IPS DF 4.7 (cell line): ENCODE data around the gene KIF1B.
"Not testable (repeated sequence)": the region's sequence is repeated elsewhere in the genome, so short reads cannot be mapped to it uniquely, and the experiment has no call there.

Source experiments
- DNase-seq: peaks from one replicate; pipeline ENCODE4 v3.0.0-alpha.2; 2013; ENCODE audit warnings: low spot score; ENCODE audit errors: extremely low read depth

KIF1B gene

DNA sequence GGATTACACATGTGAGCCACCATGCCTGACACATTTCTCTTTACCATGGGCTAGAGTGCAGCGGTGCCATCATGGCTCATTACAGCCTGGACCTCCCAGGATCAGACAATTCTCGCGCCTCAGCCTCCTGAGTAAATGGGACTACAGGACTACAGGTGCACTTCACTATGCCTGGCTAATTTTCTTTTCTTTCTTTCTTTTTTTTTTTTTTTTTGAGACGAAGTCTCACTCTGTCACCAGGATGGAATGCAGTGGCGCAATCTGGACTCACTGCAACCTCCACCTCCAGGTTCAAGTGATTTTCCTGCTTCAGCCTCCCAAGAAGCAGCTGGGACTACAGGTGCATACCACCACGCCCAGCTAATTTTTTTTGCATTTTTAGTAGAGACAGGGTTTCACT is 14.8 kb upstream of the KIF1B start:
- DNase-seq, result no peak

DNA sequence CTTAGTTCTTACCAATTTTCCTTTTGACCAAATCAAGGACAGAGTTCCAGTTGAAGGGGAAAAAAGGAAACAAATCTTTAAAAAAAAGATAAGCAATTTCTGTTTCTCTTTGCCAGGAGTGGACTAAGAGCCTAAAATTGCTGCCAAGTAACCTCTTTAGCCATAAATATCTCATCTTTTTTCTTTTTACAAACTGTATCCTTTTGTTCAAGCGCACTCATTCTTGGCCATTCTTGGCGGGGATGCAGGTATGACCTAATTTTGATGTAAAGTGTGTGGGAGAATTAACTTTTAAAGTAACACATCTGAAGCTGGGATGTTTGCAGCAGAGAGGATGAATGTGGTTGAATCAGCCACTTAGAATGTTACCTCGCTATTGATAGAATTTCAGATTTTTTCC is 13.4 kb upstream of the KIF1B start:
- DNase-seq, result no peak

DNA sequence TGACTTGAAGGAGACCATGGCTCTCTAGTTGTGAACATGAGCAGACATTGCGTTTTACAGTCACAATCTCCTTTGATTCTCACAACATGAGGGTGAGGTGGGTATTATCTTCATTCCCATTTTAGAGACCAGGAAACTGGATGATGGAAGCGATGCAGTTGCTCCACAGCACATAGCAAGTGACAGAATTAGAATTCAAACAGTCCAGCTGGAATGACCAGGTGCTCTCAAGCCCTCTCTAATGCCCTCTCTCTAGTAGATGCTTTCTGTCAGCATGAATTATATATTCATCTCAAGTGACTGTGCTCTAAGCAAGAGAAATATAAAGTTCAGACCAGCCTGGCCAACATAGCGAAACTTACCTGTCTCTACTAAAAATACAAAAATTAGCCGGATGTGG is 9.8 kb upstream of the KIF1B start:
- no peak for DNase-seq

DNA sequence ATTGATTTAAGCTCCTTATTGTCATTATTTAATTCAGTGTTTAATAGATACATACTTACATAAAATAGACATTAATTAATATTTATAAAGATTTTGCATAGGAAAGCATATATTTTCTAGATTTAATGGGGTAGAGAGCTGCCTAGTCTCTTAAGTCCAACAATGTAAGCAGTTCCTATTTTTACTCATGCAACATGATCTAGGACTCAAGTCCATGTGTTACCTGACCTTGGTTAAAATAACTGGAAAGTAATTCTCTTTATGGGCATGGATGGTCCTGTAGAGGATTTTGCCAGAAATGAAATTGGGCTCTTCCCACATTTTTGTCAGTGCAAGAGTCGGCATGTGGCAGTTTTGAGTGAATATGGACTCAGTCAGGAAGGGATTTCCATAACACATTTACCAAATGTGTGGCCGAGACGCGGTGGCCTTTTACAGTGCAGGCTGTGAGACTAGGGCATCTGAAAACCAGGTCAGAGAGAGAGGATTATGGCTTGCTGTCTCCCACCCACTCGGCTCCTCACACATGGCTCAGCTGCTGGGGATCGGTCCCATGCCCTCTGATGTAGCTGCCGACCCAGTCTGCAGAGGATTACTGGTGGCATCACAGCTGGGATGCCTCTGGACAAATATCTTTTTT is 6.2 kb upstream of the KIF1B start:
- no peak for DNase-seq

DNA sequence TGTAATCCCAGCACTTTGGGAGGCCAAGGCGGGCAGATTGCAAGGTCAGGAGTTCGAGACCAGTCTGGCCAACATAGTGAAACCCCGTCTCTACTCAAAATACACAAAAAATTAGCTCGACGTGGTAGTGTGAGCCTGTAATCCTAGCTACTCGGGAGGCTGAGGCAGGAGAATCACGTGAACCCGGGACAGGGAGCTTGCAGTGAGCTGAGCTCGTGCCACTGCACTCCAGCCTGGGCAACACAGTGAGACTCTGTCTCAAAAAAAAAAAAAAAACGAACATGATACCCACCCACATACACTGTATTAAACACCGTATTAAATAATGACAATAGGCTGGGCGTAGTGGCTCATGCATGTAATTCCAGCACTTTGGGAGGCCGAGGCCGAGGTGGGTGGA is 5.2 kb upstream of the KIF1B start:
- not testable (repeated sequence) for DNase-seq

DNA sequence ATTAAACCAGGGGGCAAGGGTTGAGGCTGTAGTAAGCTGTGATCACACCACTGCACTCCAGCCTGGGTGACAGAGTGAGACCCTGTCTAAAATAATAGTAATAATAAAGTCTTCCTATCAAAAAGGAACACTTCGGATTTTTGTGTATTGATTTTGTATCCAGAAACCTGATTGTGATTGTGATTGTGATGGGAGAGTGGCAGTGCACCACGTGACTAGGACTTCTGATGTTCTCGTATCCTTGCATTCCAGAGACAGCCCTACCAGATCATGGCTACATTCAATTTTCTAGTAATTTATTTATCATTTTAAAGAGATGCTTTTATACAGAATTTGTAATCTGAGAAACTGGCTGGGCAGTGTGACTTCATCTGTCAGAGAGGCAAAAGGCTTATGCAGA is 2.6 kb upstream of the KIF1B start:
- DNase-seq, result no peak

DNA sequence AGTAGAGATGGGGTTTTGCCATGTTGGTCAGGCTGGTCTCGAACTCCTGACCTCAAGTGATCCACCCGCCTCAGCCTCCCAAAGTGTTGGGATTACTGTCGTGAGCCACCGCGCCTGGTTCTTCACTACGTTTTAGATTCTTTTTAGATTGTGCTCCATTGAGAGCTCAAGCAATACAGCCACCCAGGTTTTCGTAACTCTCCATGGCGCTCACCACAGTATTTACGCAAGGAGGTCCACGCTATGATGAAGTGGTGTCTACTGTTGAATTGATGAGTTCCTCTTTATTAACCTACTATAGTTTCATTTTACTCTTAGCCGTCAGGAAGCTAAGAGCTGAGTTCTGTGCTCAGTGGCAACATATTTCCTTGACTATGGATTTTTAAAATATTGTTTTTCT is 1.8 kb upstream of the KIF1B start:
- no peak for DNase-seq

DNA sequence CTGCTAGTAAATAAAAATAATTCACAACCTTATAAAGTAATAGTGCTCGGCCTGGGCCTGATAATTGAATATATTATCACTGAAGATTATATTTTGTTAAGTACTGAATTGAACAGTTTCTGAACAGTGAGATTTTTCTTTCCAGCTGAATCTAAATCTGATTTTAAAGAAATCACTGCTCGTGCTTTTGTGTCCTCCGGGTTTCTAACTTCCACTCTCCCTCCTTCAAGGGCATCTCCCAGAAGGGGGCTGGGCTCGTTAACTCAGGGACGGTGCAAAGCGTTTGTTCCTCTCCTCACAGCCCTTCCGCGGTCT is 823 bp upstream of the KIF1B start:
- DNase-seq, result no peak

DNA sequence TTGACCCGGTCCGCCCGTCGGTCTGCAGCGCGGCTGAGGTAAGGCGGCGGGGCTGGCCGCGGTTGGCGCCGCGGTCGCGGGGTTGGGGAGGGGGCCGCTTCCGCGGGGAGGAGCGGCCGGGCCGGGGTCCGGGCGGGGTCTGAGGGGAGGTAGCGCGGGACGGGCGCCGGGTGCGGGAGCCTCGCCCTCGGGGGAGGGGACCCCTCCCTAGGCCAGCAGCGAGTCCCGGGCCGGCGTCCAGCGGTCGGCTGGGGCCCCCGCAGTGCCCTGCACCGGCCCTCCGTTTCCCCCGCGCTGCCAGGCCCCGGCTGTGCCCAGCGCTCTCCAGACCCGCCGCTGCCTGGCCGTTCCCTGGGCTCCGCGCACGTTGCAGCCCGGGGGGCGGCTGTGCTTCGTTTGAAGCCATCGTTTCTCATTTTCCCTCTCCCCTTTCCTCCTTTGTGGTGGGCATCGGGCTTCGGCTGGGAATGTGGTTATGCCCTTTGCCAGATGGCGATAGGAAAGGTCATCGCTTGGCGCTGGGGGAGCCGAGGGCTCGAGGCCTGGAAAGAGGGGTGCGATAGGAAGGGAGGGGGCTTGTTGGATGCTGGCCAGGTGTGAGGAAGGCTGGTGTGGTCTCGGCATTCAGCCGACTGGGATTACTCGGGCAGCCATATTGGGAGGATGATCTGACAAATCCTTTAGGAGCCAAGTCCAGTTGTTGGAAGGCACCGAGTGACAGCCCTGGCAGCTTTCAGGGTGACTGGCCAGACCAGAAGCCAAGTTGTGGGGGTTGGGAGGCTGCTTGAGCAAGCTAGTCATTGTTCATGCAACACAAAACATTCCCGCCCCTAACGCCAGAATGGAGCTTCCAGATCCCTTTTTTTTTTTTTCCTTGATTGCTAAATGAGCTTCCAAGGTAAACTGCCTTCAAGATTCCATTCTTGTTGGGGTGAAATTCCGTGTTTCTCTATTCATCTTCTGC is 753 bp downstream of the KIF1B start:
- peak; percentile 14 for DNase-seq

DNA sequence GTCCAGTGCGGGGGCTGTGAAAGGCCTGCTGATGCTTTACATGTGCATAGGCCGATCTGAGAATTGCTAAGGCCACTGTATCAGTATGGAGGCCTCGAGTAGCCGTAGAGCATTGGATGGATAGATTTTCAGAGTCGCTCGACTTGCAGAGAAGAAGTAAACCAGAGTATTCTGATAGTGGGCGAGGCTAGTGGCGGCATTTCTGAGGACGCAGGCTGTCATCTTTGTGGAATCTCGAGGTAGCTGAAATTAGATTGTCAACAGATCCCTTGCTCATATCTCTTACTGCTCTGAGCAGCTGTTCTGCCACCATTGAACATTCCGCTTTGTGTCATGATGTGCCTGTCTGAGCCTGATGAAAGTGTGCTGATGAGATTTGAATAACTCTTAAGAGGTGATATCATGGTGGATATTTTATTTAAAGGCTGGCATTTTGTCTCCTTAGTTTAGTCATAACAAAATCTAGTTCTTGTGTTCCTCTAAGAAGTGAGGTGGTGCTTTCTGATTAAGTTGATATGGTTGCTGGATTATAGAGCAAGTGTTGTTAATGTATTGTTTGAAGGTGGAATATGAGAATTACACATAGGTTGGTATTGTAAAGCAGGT is 1.5 kb downstream of the KIF1B start:
- DNase-seq, result no peak

DNA sequence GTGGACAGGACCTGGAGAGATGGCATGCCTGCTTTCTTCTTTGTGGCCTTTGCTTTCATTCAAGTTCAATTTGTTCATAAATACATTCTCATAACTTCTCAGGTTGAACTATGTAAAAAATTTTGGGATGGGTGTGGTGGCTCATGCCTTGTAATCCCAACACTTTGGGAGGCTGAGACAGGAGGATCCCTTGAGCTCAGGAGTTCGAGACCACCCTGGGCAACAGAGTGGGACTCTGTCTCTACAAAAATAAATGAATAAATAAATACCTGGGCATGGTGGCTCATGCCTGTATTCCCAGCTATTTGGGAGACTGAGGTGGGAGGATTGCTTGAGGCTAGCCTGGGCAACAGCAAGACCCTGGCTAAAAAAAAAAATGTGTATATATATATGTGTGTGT is 2.1 kb downstream of the KIF1B start:
- no peak for DNase-seq

DNA sequence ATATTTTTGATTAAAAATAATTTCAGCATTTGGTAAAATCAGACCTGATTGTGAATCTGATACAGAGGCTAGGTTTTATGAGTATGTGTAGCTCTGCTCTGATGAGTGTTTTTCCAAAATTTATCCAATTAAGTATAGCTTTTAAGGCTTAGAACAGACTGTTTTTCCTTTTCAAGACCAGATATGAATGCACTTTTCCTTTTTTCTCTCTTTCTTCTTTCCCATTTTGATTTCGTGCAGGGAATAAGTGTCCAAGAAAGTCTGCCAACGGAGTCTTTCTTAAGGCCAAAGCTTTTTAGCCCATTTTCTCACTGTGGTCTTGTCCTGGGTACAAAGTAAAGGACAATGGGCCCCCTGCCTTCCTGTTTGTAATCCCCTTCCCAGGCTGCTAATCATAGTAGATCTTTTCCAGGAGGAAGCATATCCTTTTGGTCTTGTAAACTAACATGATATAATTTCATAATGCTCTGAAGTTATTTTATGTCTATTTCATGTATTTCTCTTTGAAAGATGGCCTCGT is 2.9 kb downstream of the KIF1B start:
- DNase-seq, result no peak

DNA sequence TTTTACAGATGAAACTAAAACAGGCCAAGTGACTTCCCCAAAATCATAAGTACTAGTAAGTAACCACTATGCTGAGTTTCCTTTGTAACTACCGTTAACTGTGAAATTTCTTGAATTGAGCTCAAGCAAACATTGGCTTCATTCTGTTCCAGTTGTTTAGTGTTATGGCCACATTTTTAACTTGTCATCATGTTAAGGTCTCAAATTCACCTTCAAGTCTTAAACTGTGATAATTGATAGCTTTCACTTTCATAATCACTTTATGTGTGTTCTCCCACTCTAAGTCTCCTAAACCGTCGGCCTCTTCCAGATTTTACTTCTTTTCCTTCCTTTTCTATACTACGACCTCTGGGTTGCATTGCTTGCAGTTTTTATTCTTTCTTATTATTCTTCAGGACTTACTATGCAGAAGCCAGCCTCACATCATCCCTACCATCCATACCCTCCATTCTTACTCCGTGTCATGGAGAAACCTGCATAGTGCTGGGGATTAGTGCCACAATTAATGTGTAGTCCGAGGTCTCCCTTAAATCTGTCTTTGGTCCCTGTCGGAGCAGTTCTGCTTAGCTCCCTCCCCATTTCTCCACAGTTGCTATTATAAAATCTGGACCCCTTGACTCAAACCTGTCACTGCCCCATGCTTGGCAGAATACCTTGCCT is 5.8 kb downstream of the KIF1B start:
- DNase-seq, result no peak

DNA sequence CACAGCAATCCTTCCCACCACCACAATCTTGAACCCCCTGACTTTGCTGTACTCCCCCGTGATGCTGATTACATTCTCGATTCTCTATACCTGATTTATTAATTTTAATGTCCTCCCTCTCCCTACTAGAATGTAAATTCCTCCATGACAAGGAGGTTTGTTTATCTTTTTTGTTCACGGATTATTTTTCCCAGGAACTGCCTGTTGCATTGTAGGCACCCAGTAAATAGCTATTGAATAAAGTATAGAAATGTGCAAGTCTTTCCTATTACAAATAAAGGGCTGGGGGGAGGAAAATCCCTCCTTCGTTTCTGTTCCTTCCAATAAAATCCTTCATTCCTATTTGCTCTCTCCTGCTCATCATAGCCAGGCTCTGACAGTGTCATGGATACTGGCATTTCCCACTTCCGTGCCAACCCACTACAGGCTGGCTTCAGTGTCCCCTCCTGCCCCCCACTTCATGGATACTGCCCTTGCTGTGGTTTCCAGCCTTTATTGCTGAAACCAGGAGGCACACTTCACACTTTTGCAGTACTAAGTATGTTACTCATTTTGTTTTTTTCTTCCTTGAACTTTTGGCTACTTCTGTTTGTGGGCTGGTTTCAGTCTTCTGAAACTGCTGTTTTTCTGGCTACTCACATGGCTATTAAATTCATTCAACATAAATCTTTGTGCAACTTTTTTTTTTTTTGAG is 7.5 kb downstream of the KIF1B start:
- no peak for DNase-seq

DNA sequence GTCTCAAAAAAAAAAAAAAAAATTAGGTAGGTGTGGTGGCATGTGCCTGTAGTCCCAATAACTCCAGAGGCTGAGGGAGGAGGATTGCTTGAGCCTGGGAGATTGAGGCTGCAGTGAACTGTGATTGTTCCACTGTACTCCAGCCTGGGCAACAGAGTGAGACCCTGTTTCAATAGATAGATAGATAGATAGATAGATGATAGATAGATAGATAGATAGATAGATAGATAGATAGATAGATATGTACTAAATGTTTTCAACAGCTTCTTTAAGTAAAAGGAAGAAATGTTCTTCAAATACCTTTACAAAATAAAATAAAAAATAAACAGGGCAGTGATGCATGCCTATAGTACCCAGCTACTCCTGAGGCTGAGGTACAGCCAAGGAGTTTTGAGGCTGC is 9.8 kb downstream of the KIF1B start:
- no peak for DNase-seq

DNA sequence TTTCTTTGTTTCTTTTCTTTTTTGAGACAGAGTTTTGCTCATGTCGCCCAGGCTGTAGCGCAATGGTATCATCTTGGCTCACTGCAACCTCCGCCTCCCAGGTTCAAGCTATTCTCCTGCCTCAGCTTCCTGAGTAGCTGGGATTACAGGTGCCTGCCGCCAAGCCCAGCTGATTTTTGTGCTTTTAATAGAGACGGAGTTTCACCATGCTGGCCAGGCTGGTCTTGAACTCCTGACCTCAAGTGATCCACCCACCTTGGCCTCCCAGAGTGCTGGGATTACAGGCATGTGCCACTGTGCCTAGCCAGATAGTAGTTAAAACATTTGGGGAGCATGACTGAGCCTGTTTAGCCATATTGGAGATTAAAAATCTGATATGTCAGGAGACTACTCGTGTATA is 10.3 kb downstream of the KIF1B start:
- not testable (repeated sequence) for DNase-seq

DNA sequence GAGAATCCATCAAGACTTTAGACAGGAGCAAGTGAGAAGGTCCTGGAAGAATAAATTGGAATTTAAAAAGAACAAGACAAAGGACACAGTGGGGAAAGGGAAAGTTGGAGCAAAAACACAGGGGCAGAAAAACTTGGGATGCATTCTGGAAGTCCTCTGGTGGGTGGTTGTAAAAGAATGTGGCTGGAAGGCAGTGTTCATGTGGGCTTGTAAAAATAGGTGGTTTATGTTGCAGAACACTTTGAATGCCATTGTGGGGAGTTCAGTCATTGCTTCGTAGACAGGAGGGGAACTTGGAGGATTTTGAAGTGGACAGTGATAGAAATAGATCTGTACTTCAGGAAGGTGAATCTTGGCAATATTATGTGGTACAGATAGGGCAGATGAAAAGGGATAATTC is 15.2 kb downstream of the KIF1B start:
- DNase-seq, result no peak

DNA sequence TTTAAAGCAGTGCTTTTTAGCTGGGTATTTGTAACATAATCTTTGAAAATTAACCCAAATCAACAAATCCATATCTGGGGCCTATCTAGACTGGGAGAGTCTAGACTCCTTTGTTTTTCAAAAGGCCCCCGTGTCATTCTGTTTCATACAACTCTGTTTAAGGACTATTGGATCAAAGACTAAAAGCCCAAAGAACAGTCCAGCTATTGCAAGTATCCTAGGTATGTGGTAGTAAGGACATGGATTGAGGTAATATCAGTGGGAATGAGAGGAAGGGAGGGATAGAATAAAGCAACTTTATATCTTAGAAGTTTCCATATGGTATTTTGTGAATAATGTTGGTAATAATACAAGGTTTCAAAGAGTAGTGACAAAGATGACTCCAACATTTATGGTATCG is 18.2 kb downstream of the KIF1B start:
- no peak for DNase-seq

DNA sequence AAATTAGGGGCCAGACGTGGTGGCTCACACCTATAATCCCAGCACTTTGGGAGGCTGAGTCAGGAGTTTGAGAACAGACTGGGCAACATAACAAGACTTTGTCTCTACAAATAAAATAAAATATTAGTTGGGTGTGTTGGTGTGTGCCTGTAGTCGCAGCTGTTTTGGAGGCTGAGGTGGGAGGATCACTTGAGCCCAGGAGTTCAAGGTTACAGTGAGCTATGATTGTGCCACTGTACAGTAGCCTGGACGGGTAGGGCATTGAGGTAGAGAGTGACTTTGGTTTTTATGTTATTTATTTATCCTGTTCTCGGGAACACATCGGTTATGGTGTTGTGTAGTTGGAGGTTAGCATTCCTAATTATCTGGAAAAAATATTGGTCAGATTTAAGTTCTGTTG is 19.5 kb downstream of the KIF1B start:
- no peak for DNase-seq

DNA sequence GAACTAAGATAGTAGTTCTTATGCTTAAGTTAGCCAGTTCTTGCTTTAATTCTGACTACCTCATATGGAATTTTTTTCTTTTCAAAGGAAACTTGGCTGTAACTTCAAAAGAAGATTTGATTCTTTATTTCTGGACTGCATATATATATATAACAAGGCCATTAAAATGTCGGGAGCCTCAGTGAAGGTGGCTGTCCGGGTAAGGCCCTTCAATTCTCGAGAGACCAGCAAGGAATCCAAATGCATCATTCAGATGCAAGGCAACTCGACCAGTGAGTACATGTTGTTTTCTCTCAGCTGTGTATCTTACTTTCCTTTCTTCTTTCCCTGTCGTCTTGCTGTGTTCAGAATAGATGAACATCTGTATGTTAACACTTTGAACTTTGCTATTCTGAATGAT is 21.8 kb downstream of the KIF1B start:
- no peak for DNase-seq

DNA sequence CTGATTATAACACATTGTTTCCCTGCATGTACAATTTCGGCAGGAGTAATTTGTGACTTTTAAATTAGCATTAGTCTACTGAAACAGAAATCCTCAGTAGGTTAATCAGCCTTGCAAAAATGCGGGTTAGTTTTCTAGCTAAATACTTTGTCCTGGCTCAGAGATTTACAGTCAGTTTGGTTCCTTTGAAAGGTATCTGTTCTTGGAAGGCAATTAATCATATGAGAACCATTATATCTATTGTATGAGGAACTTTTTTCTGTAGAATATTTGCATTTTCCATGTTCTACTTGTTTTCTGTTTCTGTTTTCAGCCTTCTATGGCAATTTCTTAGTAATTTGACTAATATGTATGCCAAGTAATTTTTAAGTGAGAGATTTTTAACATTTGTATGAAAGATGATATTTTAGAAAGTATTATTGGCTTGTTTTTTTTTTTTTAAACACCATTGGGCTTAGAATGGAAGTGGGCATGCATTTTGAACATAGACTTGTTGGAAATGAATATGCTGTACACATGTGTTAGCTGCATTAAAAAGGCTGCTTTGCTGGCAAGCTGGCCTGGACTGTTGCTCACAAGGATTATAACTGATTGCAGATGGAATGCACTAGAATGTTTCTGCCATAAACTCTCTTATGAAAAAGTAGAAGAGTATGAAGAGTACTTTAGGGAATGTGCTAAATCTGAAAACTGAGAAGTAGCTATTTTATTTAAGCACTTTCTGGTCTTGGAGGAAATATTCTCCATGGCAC is 26.2 kb downstream of the KIF1B start:
- DNase-seq, result no peak
